SK-N-SH (cell line): ENCODE results near the gene NTM. TPM values are rescaled to one million over a fixed set of nuclear protein-coding genes. Genes with fewer than 3 reads are reported as not detected.

ENCODE experiments used
- CTCF ChIA-PET: fragments of 300-600, 350-600 bp; formaldehyde crosslinking; extraction: SDS; loops from one replicate; lab custom pipeline; 2021; lab: Yijun Ruan, JAX
- POLR2A ChIA-PET: fragments of 350-600 bp; sonication (Branson Sonifier 250); formaldehyde crosslinking; extraction: SDS; loops from one replicate; lab custom pipeline; 2020; ENCODE audit warnings: antibody characterized with exemption, inconsistent platforms; lab: Yijun Ruan, JAX
- DNase-seq: peaks from one replicate; pipeline ENCODE4 v3.0.0; 2012
- H2AFZ ChIP-seq: fragments of 200-600 bp; sonication (generic); 2 replicates; pipeline ENCODE4 v1.8.1; 2016; ENCODE audit warnings: antibody characterized with exemption, mild to moderate bottlenecking, low read depth
- H3F3A ChIP-seq: fragments of 200-600 bp; sonication (generic); replicated peaks from 2 replicates; pipeline ENCODE3; 2016; ENCODE audit warnings: antibody characterized with exemption, mild to moderate bottlenecking; ENCODE audit not compliant: insufficient read depth
- H3K27ac ChIP-seq, 2 experiments: fragments of 200-500 bp in 1 of 2; fragments of 200-600 bp in 1 of 2; sonication (Bioruptor generic) in 1 of 2; sonication (generic), shearing (Covaris generic) in 1 of 2; 2 replicates each; pipeline versions ENCODE4 v1.5.1 to v1.6.1; 2014 to 2016; ENCODE audit warnings: low read depth in 2 of 2, inconsistent platforms in 1 of 2, low read length in 1 of 2, mild to moderate bottlenecking in 1 of 2, mixed read lengths in 1 of 2
- H3K27me3 ChIP-seq: fragments of 200-600 bp; sonication (generic), shearing (Covaris generic); 2 replicates; pipeline ENCODE4 v1.6.1; 2016; ENCODE audit warnings: mixed run types; ENCODE audit not compliant: insufficient read depth
- H3K36me3 ChIP-seq, 2 experiments: fragments of 200-500 bp in 1 of 2; fragments of 200-600 bp in 1 of 2; sonication (Bioruptor generic) in 1 of 2; sonication (generic) in 1 of 2; replicated peaks in 1 of 2; 2 replicates each; pipeline versions ENCODE3 to v1.5.1; 2014 to 2016; ENCODE audit warnings: low read length in 1 of 2, mild to moderate bottlenecking in 1 of 2; ENCODE audit not compliant: insufficient read depth in 2 of 2, control insufficient read depth in 1 of 2
- H3K4me1 ChIP-seq, 2 experiments: fragments of 200-500 bp in 1 of 2; fragments of 200-600 bp in 1 of 2; sonication (Bioruptor generic) in 1 of 2; sonication (generic), shearing (Covaris generic) in 1 of 2; 2 replicates each; pipeline versions ENCODE4 v1.5.1 to v1.6.1; 2014 to 2016; ENCODE audit warnings: low read depth in 1 of 2, low read length in 1 of 2, mixed run types in 1 of 2; ENCODE audit not compliant: insufficient read depth in 2 of 2, control insufficient read depth in 1 of 2
- H3K4me2 ChIP-seq: fragments of 200-600 bp; sonication (generic), shearing (Covaris generic); 2 replicates; pipeline ENCODE4 v1.6.1; 2017; ENCODE audit warnings: mixed run types
- H3K4me3 ChIP-seq, 2 experiments: fragments of 200-500 bp in 1 of 2; fragments of 200-600 bp in 1 of 2; sonication (Bioruptor generic) in 1 of 2; sonication (generic), shearing (Covaris generic) in 1 of 2; 2 replicates each; pipeline versions ENCODE4 v1.5.1 to v1.8.1; 2014 to 2016; ENCODE audit warnings: low read depth in 2 of 2, inconsistent platforms in 1 of 2, low read length in 1 of 2, mild to moderate bottlenecking in 1 of 2, mixed read lengths in 1 of 2, moderate library complexity in 1 of 2
- H3K79me2 ChIP-seq: fragments of 200-600 bp; sonication (generic); 2 replicates; pipeline ENCODE4 v1.8.1; 2017; ENCODE audit warnings: mild to moderate bottlenecking; ENCODE audit not compliant: insufficient read depth
- H3K9ac ChIP-seq: fragments of 200-600 bp; sonication (generic); 2 replicates; pipeline ENCODE4 v1.6.1; 2017; ENCODE audit warnings: mixed run types
- H3K9me2 ChIP-seq: fragments of 200-600 bp; sonication (generic); 2 replicates; pipeline ENCODE4 v1.6.1; 2017; ENCODE audit warnings: mixed run types
- H3K9me3 ChIP-seq: fragments of 200-600 bp; sonication (generic); 2 replicates; pipeline ENCODE4 v1.6.1; 2017; ENCODE audit warnings: mixed run types, mild to moderate bottlenecking, moderate library complexity
- H4K20me1 ChIP-seq: fragments of 200-600 bp; sonication (generic); 2 replicates; pipeline ENCODE4 v1.6.1; 2017; ENCODE audit warnings: mild to moderate bottlenecking, mixed run types; ENCODE audit not compliant: insufficient read depth
- CTCF ChIP-seq: fragments of 200-600 bp; sonication (generic); IDR thresholded peaks from 2 replicates; pipeline ENCODE4 v1.6.1; 2017; ENCODE audit warnings: antibody characterized with exemption, mild to moderate bottlenecking, moderate library complexity
- ELF1 ChIP-seq: IDR thresholded peaks from 2 replicates; pipeline ENCODE4 v1.4.0; 2012
- FOSL2 ChIP-seq: IDR thresholded peaks from 2 replicates; pipeline ENCODE4 v1.4.0; 2012; ENCODE audit warnings: low read depth, mild to moderate bottlenecking, moderate library complexity, borderline replicate concordance
- FOXM1 ChIP-seq: IDR thresholded peaks from 2 replicates; pipeline ENCODE4 v1.4.0; 2012; ENCODE audit warnings: low read depth, mild to moderate bottlenecking
- IRF3 ChIP-seq: fragments of 150-350 bp; IDR thresholded peaks from 2 replicates; pipeline ENCODE4 v1.6.1; 2016; ENCODE audit warnings: mild to moderate bottlenecking, low read depth, low read length
- MAX ChIP-seq: IDR thresholded peaks from 2 replicates; pipeline ENCODE4 v1.4.0; 2012; ENCODE audit warnings: low read depth
- PBX3 ChIP-seq: IDR thresholded peaks from 2 replicates; pipeline ENCODE4; 2012
- RCOR1 ChIP-seq: fragments of 150-350 bp; IDR thresholded peaks from 2 replicates; pipeline ENCODE4 v1.6.1; 2017; ENCODE audit warnings: antibody characterized with exemption, low read length
- REST ChIP-seq: IDR thresholded peaks from 2 replicates; pipeline ENCODE4 v1.6.1; 2012; ENCODE audit warnings: mild to moderate bottlenecking, low read depth, low read length, moderate library complexity
- TCF12 ChIP-seq: IDR thresholded peaks from 2 replicates; pipeline ENCODE4 v1.4.0; 2012
- TEAD4 ChIP-seq: IDR thresholded peaks from 2 replicates; pipeline ENCODE4 v1.4.0; 2012; ENCODE audit warnings: mild to moderate bottlenecking, borderline replicate concordance; ENCODE audit not compliant: insufficient read depth
- USF1 ChIP-seq: IDR thresholded peaks from 2 replicates; pipeline ENCODE4 v1.4.0; 2012; ENCODE audit warnings: low read depth, borderline replicate concordance
- ZBTB33 ChIP-seq: IDR thresholded peaks from 2 replicates; pipeline ENCODE4 v1.4.0; 2012; ENCODE audit warnings: low read depth, borderline replicate concordance
- WGBS: methylation state at CpG from one replicate; pipeline ENCODE4 v1.1.6; 2017; ENCODE audit warnings: low lambda C conversion rate; 5-methylcytosine and 5-hydroxymethylcytosine counted together
- polyA plus RNA-seq, 3 experiments: library from polyadenylated mRNA; depleted of rRNA; stranded (reverse); fragments of >200 nt; gene quantifications; 2 replicates each; pipeline ENCODE4 v1.2.3, GENCODE V29; 2012

The NTM gene
- polyA plus RNA-seq, 1 of the 3 experiments (the other 2 are of a cell fraction): 20.0 TPM

GRCh38 chr11:131817687-131818188 lies 447.3 kb downstream of the NTM start:
- ChIA-PET CTCF (no interaction called here), POLR2A (no interaction called here)
- no peak overlapping the region for H2AFZ ChIP-seq
- WGBS: 51% methylated on average over 6 of the region's 6 CpGs
- no peak overlapping the region for H3K27ac ChIP-seq
- TF ChIP-seq ELF1: no peak
- TF ChIP-seq MAX: no peak
- TF ChIP-seq RCOR1: no peak
- TF ChIP-seq PBX3: no peak
- no peak for TF ChIP-seq TCF12
- TF ChIP-seq TEAD4: no peak
- no peak overlapping the region for H3K9ac ChIP-seq
- no peaks in the 10 kb centered on the region for H3K79me2 ChIP-seq
- no peaks in the 10 kb centered on the region for H3K36me3 ChIP-seq
- H3K9me3 ChIP-seq: no peaks in the 10 kb centered on the region
- no peak overlapping the region for H3K4me2 ChIP-seq
- H4K20me1 ChIP-seq: no peaks in the 10 kb centered on the region
- no peak overlapping the region for H3K4me3 ChIP-seq
- H3K4me1 ChIP-seq: no peaks in the 10 kb centered on the region
- no peak for DNase-seq
- no peaks in the 10 kb centered on the region for H3F3A ChIP-seq
- H3K9me2 ChIP-seq: no peaks in the 10 kb centered on the region
- peaks cover 10% of the 10 kb centered on the region; the same call in 1 of the 2 replicates for H3K27me3 ChIP-seq

GRCh38 chr11:131819865-131820264 lies 449.4 kb downstream of the NTM start:
- Histone ChIP-seq H3K9me3 (no peaks in the 10 kb centered on the region), H3K27me3 (peaks cover 25% of the 10 kb centered on the region), H3K79me2 (no peaks in the 10 kb centered on the region), H3K4me3 (no peak overlapping the region), H4K20me1 (no peaks in the 10 kb centered on the region), H3K4me2 (no peak overlapping the region), H2AFZ (no peak overlapping the region), H3K9me2 (no peaks in the 10 kb centered on the region), H3K4me1 (no peaks in the 10 kb centered on the region), H3K9ac (no peak overlapping the region), H3K27ac (no peak overlapping the region), H3F3A (no peaks in the 10 kb centered on the region), H3K36me3 (no peaks in the 10 kb centered on the region)
- ChIA-PET CTCF (interaction anchor here (1.3 kb wide), 1 partner anchor 8 kb away, joined by 3 read pairs; no protein-coding TSS in a partner anchor), POLR2A (no interaction called here)
- DNase-seq: no peak
- 76% methylated on average over 10 of the region's 10 CpGs for WGBS
- TF ChIP-seq FOXM1 (no peak), CTCF (no peak), PBX3 (no peak), ZBTB33 (no peak), FOSL2 (no peak), REST (no peak), USF1 (no peak), IRF3 (no peak)
